GM06990 (cell line): ENCODE measurements around the gene MND1.
"Not testable (repeated sequence)": the region's sequence is repeated elsewhere in the genome, so short reads cannot be mapped to it uniquely, and the experiment has no call there.

Source experiments
- DNase-seq: peaks from one replicate; pipeline ENCODE4 v3.0.0-alpha.2; 2011; ENCODE audit not compliant: insufficient read length; ENCODE audit errors: extremely low read depth
- H3K27me3 ChIP-seq: replicated peaks from 2 replicates; pipeline ENCODE4 v1.6.0; 2011; ENCODE audit warnings: low read length; ENCODE audit not compliant: control insufficient read depth, insufficient read depth
- H3K36me3 ChIP-seq: 2 replicates; pipeline ENCODE4 v1.5.1; 2011; ENCODE audit warnings: low read length; ENCODE audit not compliant: control insufficient read depth, insufficient read depth
- H3K4me3 ChIP-seq: replicated peaks from 2 replicates; pipeline ENCODE4 v1.5.1; 2011; ENCODE audit warnings: low read depth, mild to moderate bottlenecking, control low read depth, low read length
- TF ChIP-seq, protein P1 (sequence below): IDR thresholded peaks from 2 replicates; pipeline ENCODE4 v1.5.1; 2011; ENCODE audit warnings: low read length, control low read depth, mild to moderate bottlenecking, inconsistent platforms; ENCODE audit not compliant: insufficient read depth, poor library complexity, severe bottlenecking

Gene MND1

DNA sequence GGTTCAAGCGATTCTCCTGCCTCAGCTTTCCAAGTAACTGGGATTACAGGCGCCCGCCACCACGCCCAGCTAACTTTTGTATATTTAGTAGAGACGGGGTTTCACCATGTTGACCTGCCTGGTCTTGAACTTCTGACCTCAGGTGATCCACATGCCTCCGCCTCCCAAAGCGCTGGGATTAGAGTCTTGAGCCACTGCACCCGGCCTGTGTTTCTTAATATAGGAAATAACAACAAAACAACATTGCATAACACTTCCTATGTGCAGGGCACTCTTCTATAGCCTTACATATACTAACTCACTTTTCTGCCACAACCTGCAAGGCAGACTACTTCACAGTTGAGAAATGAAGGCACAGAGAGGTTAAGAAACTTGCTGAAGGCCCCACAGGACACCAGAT, 108.9 kb downstream of the MND1 start:
- H3K4me3 ChIP-seq: no peak overlapping the region
- TF ChIP-seq, protein P1, sequence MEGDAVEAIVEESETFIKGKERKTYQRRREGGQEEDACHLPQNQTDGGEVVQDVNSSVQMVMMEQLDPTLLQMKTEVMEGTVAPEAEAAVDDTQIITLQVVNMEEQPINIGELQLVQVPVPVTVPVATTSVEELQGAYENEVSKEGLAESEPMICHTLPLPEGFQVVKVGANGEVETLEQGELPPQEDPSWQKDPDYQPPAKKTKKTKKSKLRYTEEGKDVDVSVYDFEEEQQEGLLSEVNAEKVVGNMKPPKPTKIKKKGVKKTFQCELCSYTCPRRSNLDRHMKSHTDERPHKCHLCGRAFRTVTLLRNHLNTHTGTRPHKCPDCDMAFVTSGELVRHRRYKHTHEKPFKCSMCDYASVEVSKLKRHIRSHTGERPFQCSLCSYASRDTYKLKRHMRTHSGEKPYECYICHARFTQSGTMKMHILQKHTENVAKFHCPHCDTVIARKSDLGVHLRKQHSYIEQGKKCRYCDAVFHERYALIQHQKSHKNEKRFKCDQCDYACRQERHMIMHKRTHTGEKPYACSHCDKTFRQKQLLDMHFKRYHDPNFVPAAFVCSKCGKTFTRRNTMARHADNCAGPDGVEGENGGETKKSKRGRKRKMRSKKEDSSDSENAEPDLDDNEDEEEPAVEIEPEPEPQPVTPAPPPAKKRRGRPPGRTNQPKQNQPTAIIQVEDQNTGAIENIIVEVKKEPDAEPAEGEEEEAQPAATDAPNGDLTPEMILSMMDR: no peak
- no peaks in the 10 kb centered on the region for H3K36me3 ChIP-seq
- no peak for DNase-seq
- no peaks in the 10 kb centered on the region for H3K27me3 ChIP-seq

DNA sequence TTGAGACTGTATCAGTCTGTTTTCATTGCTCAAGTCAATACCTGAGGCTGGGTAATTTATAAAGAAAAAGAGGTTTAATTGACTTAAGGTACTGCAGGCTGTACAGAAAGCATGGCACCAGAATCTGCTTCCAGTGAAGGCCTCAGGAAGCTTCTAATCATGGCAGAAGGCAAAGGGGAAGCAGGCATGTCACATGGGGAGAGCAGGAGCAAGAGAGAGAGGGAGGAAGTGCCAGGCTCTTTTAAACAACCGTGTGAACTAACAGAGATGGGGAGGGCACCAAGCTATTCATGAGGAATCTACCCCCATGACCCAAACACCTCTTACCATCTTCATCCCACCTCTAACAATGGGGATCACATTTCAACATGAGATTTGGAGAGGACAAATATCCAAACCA, 114.5 kb downstream of the MND1 start:
- no peak for DNase-seq
- TF ChIP-seq, protein P1: no peak
- Histone ChIP-seq H3K4me3 (no peak overlapping the region), H3K27me3 (no peaks in the 10 kb centered on the region), H3K36me3 (no peaks in the 10 kb centered on the region)

DNA sequence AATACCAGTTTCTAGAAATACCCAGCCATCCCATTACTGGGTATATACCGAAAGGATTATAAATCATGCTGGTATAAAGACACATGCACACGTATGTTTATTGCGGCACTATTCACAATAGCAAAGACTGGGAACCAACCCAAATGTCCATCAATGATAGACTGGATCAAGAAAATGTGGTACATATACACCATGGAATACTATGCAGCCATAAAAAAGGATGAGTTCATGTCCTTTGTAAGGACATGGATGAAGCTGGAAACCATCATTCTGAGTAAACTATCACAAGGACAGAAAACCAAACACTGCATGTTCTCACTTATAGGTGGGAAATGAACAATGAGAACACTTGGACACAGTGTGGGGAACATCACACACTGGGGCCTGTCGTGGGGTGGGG, 117.1 kb downstream of the MND1 start:
- H3K36me3 ChIP-seq, DNase-seq, H3K27me3 ChIP-seq, H3K4me3 ChIP-seq: not testable (repeated sequence)

DNA sequence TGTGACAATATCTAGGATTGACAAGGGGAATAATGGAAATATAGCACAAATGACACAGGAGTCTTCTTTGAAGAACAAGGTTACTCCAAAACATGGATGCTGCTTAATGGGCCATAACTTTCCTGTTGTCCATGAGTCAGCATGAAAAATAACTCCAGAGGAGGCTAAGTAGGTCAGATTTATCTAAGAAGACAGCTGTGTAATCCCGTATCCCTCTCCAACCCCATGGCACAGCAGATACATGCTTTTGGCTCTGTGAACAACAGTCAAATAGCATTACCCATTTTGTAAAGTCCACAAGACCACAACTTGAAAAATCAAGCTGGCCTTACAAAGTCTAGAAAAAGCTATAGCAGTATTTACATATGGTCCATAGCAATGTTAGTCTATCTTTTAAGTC, 119.6 kb downstream of the MND1 start:
- TF ChIP-seq, protein P1: no peak
- no peak for DNase-seq
- Histone ChIP-seq H3K4me3 (no peak overlapping the region), H3K27me3 (no peaks in the 10 kb centered on the region), H3K36me3 (no peaks in the 10 kb centered on the region)
